A673 (cell line): Measurements from ENCODE around the gene C3orf22.

Experiments used
- EZH2 ChIP-seq: fragments of 200-600 bp; sonication (generic); IDR thresholded peaks from 2 replicates; pipeline ENCODE4 v1.6.1; 2017; ENCODE audit warnings: borderline replicate concordance, low read depth, mild to moderate bottlenecking, mixed read lengths, antibody characterized with exemption, low read length; ENCODE audit not compliant: poor library complexity, severe bottlenecking
- TF ChIP-seq, protein P1 (sequence below): fragments of 300-800, 200-600 bp; sonication (generic); conservative IDR thresholded peaks from 2 replicates; pipeline ENCODE4 v1.5.1; 2017; ENCODE audit warnings: low read depth, mild to moderate bottlenecking, antibody characterized with exemption, low read length, moderate library complexity, mixed read lengths

DNA sequence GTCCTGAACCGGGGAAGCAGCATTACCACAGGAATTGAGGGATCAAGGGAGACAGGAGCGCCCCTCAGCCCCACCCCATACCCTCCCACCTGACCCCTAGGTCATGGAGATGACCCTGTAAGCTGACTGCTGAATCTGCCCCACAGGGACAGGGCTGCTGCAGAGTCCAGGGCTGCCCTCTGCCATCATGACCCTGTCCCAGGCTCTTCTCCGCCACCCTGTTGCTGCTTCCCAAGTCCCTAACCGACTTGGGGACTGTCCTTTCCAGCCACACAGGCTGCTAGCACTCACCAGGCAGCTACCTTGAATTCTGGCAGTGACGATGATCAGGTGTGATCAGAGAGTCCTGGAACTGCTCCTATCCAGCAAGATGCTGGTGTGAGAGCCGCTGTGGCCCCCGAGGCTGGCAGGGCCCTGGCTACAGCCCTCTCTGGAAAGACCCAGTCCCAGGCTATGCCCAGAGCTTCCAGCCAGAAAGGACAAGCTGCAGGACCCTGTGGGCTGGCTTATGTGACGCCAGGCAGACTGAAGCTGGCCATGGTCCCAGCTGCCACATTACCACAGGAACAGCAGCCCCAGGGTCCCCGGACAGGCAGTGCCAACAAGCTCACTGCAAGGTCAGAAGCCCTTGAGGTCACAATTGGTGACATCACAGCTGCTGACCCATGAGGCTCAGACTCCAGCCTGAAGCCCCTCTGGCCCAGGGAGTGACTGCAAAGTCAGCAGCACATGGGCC lies at the start of gene C3orf22:
- no peak for TF ChIP-seq EZH2
- TF ChIP-seq, protein P1, sequence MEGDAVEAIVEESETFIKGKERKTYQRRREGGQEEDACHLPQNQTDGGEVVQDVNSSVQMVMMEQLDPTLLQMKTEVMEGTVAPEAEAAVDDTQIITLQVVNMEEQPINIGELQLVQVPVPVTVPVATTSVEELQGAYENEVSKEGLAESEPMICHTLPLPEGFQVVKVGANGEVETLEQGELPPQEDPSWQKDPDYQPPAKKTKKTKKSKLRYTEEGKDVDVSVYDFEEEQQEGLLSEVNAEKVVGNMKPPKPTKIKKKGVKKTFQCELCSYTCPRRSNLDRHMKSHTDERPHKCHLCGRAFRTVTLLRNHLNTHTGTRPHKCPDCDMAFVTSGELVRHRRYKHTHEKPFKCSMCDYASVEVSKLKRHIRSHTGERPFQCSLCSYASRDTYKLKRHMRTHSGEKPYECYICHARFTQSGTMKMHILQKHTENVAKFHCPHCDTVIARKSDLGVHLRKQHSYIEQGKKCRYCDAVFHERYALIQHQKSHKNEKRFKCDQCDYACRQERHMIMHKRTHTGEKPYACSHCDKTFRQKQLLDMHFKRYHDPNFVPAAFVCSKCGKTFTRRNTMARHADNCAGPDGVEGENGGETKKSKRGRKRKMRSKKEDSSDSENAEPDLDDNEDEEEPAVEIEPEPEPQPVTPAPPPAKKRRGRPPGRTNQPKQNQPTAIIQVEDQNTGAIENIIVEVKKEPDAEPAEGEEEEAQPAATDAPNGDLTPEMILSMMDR: no peak
